Suprapubic skin (tissue), 4 donors: ENCODE data around the gene ITK. TPM values are rescaled to one million over a fixed set of nuclear protein-coding genes. Genes with fewer than 3 reads are reported as not detected.

Experiments
- DNase-seq, 2 donors: peaks; one replicate each; pipeline ENCODE4 v3.0.0-alpha.2; 2019; ENCODE audit warnings: low spot score in 2 of 2
- H3K27ac ChIP-seq: fragments of 200-600 bp; sonication (generic); one replicate; pipeline ENCODE4 v1.5.1; 2019
- H3K27me3 ChIP-seq: fragments of 200-600 bp; sonication (generic); one replicate; pipeline ENCODE4 v1.5.1; 2019
- H3K36me3 ChIP-seq: fragments of 200-600 bp; sonication (generic); one replicate; pipeline ENCODE4 v1.5.1; 2019
- H3K4me1 ChIP-seq: fragments of 200-600 bp; sonication (generic); one replicate; pipeline ENCODE4 v1.5.1; 2019
- H3K4me3 ChIP-seq: fragments of 200-600 bp; sonication (generic); one replicate; pipeline ENCODE4 v1.5.1; 2019; ENCODE audit warnings: mild to moderate bottlenecking
- H3K9me3 ChIP-seq: fragments of 200-600 bp; sonication (generic); one replicate; pipeline ENCODE4 v1.5.1; 2019
- CTCF ChIP-seq, 2 donors: fragments of 200-600 bp in 1 of 2; fragments of 450-650 bp in 1 of 2; sonication (generic) in 1 of 2; IDR thresholded peaks; one replicate each; pipeline ENCODE4 v1.5.1; 2016 to 2019; ENCODE audit warnings: antibody characterized with exemption in 2 of 2, mild to moderate bottlenecking in 1 of 2, moderate library complexity in 1 of 2
- EP300 ChIP-seq: sonication (generic); formaldehyde crosslinking; IDR thresholded peaks from one replicate; pipeline ENCODE4 v1.6.1; 2017; ENCODE audit warnings: antibody characterized with exemption
- POLR2A ChIP-seq, 2 donors: fragments of 450-650 bp; IDR thresholded peaks; one replicate each; pipeline ENCODE4 v1.6.1; 2017; ENCODE audit warnings: antibody characterized with exemption in 2 of 2, mild to moderate bottlenecking in 2 of 2, moderate library complexity in 2 of 2
- POLR2AphosphoS5 ChIP-seq, 3 donors: sonication (generic); formaldehyde crosslinking; IDR thresholded peaks; one replicate each; pipeline ENCODE4 v1.6.1; 2017; ENCODE audit warnings: antibody characterized with exemption in 3 of 3
- WGBS: methylation state at CpG from one replicate; pipeline ENCODE4 v1.1.5; 2018; 5-methylcytosine and 5-hydroxymethylcytosine counted together
- total RNA-seq, 4 donors: library from RNA; depleted of rRNA; stranded (reverse); fragments of >200 nt; gene quantifications; one replicate each; pipeline ENCODE4 v1.1.0, GENCODE V29; 2016

Gene ITK
- total RNA-seq, 4 donors from 2014 or later, result 1.6 to 3.5 (median 2.7) TPM

GRCh38 chr5:157248821-157249470 lies 68.3 kb downstream of the ITK start:
- no peak overlapping the region for H3K27ac ChIP-seq
- no peaks in the 10 kb centered on the region for H3K9me3 ChIP-seq
- no peak for TF ChIP-seq CTCF (IDR thresholded peaks at IDR 0.05)
- no peak overlapping the region for H3K4me3 ChIP-seq
- H3K27me3 ChIP-seq, result no peaks in the 10 kb centered on the region
- no peaks in the 10 kb centered on the region for H3K4me1 ChIP-seq
- DNase-seq, result no peak
- no peaks in the 10 kb centered on the region for H3K36me3 ChIP-seq
- 68% methylated on average over 11 of the region's 11 CpGs for WGBS

DNA sequence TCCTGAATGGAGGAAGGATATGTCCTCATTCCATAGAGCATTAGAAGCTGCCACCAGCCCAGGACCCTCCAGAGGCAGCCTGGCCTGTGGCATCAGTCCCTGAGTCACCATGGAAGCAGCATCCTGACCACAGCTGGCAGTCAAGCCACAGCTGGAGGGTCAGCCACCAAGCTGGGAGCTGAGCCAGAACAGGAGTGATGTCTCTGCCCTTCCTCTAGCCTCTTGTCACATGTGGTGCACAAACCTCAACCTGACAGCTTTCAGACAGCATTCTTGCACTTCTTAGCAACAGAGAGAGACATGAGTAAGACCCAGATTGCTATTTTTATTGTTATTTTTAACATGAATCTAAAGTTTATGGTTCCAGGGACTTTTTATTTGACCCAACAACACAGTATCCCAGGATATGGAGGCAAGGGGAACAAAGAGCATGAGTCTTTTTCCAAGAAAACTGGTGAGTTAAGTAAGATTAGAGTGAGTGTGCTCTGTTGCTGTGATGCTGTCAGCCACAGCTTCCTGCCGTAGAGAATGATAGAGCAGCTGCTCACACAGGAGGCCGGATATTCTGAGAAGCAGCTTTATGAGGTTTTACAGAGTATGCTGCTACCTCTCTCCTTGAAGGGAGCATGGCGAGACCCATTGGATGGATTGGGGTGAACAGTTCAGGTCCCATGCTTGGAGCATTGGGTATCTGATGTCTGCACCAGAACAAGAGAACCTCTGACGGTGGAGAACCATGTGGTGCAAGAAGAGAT lies 72.2 kb downstream of the ITK start:
- H3K9me3 ChIP-seq, result no peaks in the 10 kb centered on the region
- no peaks in the 10 kb centered on the region for H3K36me3 ChIP-seq
- DNase-seq, result no peak
- TF ChIP-seq EP300 (no peak), POLR2AphosphoS5 (IDR thresholded peaks at IDR 0.05) (no peak), CTCF (IDR thresholded peaks at IDR 0.05) (no peak)
- no peaks in the 10 kb centered on the region for H3K4me1 ChIP-seq
- WGBS, result 67% methylated on average over 4 of the region's 4 CpGs
- H3K27ac ChIP-seq, result no peak overlapping the region
- no peak overlapping the region for H3K4me3 ChIP-seq
- H3K27me3 ChIP-seq, result no peaks in the 10 kb centered on the region

DNA sequence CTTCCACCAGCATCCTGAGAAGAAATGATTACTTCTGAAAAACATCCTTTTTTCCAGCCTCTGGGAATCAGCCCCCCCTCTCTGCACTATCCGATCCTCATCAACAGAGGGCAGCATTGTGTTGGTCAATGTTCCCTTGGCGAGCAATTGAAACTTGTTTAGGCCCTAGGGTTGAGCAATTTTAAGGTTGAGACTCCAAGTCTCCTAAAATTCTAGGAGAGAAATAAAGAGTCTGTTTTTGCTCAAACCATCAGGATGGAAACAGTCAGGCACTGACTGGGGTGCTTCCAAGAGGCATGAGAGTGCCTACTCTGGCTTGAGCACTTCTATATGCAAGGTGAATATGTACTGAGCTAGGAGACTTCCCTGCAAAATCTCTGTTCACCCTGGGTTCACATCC lies 72.9 kb downstream of the ITK start:
- Histone ChIP-seq H3K36me3 (no peaks in the 10 kb centered on the region), H3K4me3 (no peak overlapping the region), H3K27ac (no peak overlapping the region), H3K4me1 (no peaks in the 10 kb centered on the region), H3K27me3 (no peaks in the 10 kb centered on the region), H3K9me3 (no peaks in the 10 kb centered on the region)
- peak; percentile 32 to 74 for TF ChIP-seq CTCF (IDR thresholded peaks at IDR 0.05)
- TF ChIP-seq POLR2AphosphoS5 (IDR thresholded peaks at IDR 0.05), result no peak
- DNase-seq, result no peak
- 5% methylated on average over 2 of the region's 2 CpGs for WGBS

GRCh38 chr5:157258450-157258849 lies 77.8 kb downstream of the ITK start:
- TF ChIP-seq POLR2A (IDR thresholded peaks at IDR 0.05) (no peak), EP300 (no peak), CTCF (IDR thresholded peaks at IDR 0.05) (no peak), POLR2AphosphoS5 (IDR thresholded peaks at IDR 0.05) (no peak)
- H3K36me3 ChIP-seq, result no peaks in the 10 kb centered on the region

DNA sequence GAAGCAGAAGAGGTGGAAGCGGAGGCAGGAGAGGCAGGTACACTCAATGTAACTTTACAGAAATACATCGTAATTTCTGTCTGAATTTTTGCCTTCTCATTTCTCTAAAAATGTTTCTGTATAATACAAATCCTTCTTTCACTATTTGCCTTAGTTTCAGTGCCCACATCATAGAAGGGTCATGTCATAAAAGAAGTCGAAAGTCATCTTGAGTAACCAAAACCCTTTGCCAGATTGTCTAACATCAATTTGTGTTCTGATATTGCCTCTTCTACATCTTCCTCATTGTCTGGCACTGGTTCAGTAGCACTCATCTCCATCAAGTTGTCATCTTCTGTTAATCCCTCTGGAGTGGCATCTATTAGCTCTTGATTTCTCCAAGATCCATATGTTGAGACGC lies 79.1 kb downstream of the ITK start:
- WGBS, result 75% methylated on average over 4 of the region's 4 CpGs
- no peaks in the 10 kb centered on the region for H3K4me1 ChIP-seq
- TF ChIP-seq EP300 (no peak), POLR2A (IDR thresholded peaks at IDR 0.05) (no peak), CTCF (IDR thresholded peaks at IDR 0.05) (no peak), POLR2AphosphoS5 (IDR thresholded peaks at IDR 0.05) (no peak)
- H3K4me3 ChIP-seq, result no peak overlapping the region
- no peaks in the 10 kb centered on the region for H3K36me3 ChIP-seq
- no peaks in the 10 kb centered on the region for H3K27me3 ChIP-seq
- no peaks in the 10 kb centered on the region for H3K9me3 ChIP-seq
- H3K27ac ChIP-seq, result no peak overlapping the region
- DNase-seq, result no peak

More at GRCh38 chr5:157258450-157258849, 77.8 kb downstream of the ITK start:
- H3K9me3 ChIP-seq, result no peaks in the 10 kb centered on the region
- H3K27me3 ChIP-seq, result no peaks in the 10 kb centered on the region
- no peaks in the 10 kb centered on the region for H3K4me1 ChIP-seq
- H3K27ac ChIP-seq, result no peak overlapping the region
- DNase-seq, result no peak
- no peak overlapping the region for H3K4me3 ChIP-seq
- 95% methylated on average over 6 of the region's 6 CpGs for WGBS
